A549 (cell line): ENCODE results near the gene BCAP29.

ENCODE experiments used
- EP300 ChIP-seq, 2 experiments: fragments of >200 bp; sonication (Bioruptor Twin); formaldehyde crosslinking; IDR thresholded peaks; 2 replicates in 1 of 2; 3 replicates in 1 of 2; pipeline ENCODE4 v1.6.1; 2016 to 2017
- KDM1A ChIP-seq: fragments of 200-600 bp; sonication (generic); IDR thresholded peaks from 2 replicates; pipeline ENCODE4 v1.6.1; 2016; ENCODE audit warnings: low read depth, mild to moderate bottlenecking
- TF ChIP-seq, protein P1 (sequence below): fragments of >200 bp; sonication (Bioruptor Twin); formaldehyde crosslinking; IDR thresholded peaks from 3 replicates; pipeline ENCODE4 v1.5.1; 2016
- TF ChIP-seq, protein P2 (sequence below): fragments of 250-450 bp; sonication (Bioruptor Pico); IDR thresholded peaks from 2 replicates; pipeline ENCODE4 v1.5.0; 2021; ENCODE audit warnings: mild to moderate bottlenecking, moderate library complexity, borderline replicate concordance
- TF ChIP-seq, protein P3 (sequence below): IDR thresholded peaks from 2 replicates; pipeline ENCODE4 v1.6.1; 2012

DNA sequence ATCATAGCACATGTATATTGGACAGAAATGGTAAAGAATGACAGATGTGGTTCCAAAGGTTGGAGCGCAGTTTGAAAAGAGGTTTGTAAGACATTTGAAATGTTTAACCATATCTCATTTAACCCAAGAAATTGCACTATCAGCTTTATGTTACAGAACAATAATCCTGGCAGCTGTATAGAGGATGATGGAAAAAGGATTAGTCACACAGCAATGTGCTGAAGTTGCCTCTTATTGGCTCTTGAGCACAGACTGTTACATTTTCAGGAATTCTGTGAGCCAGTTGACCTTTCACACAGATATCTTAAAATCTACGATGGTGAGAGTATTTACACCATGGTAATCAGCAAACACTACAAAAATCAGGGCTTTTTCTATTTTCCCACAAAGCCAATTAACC, 20.2 kb upstream of the BCAP29 start:
- no peak for TF ChIP-seq EP300 (IDR thresholded peaks at IDR 0.05)
- TF ChIP-seq, protein P1, sequence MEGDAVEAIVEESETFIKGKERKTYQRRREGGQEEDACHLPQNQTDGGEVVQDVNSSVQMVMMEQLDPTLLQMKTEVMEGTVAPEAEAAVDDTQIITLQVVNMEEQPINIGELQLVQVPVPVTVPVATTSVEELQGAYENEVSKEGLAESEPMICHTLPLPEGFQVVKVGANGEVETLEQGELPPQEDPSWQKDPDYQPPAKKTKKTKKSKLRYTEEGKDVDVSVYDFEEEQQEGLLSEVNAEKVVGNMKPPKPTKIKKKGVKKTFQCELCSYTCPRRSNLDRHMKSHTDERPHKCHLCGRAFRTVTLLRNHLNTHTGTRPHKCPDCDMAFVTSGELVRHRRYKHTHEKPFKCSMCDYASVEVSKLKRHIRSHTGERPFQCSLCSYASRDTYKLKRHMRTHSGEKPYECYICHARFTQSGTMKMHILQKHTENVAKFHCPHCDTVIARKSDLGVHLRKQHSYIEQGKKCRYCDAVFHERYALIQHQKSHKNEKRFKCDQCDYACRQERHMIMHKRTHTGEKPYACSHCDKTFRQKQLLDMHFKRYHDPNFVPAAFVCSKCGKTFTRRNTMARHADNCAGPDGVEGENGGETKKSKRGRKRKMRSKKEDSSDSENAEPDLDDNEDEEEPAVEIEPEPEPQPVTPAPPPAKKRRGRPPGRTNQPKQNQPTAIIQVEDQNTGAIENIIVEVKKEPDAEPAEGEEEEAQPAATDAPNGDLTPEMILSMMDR = no peak
- TF ChIP-seq, protein P2, sequence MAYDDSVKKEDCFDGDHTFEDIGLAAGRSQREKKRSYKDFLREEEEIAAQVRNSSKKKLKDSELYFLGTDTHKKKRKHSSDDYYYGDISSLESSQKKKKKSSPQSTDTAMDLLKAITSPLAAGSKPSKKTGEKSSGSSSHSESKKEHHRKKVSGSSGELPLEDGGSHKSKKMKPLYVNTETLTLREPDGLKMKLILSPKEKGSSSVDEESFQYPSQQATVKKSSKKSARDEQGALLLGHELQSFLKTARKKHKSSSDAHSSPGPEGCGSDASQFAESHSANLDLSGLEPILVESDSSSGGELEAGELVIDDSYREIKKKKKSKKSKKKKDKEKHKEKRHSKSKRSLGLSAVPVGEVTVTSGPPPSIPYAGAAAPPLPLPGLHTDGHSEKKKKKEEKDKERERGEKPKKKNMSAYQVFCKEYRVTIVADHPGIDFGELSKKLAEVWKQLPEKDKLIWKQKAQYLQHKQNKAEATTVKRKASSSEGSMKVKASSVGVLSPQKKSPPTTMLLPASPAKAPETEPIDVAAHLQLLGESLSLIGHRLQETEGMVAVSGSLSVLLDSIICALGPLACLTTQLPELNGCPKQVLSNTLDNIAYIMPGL (CRISPR knock-in tag) = no peak
- TF ChIP-seq, protein P3, sequence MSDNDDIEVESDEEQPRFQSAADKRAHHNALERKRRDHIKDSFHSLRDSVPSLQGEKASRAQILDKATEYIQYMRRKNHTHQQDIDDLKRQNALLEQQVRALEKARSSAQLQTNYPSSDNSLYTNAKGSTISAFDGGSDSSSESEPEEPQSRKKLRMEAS = no peak
- no peak for TF ChIP-seq KDM1A
